GM23248 (cell line): ENCODE data around the gene NRP1. TPM values are rescaled to one million over a fixed set of nuclear protein-coding genes. Genes with fewer than 3 reads are reported as not detected.
A peak's percentile ranks its signal among the peaks of the same experiment; 100 is the strongest.

Experiments used
- DNase-seq: peaks from one replicate; pipeline ENCODE4 v3.0.0-alpha.2; 2015
- H2AFZ ChIP-seq: fragments of 200-600 bp; sonication (generic); 2 replicates; pipeline ENCODE4 v1.6.1; 2016; ENCODE audit warnings: antibody characterized with exemption
- H3F3A ChIP-seq: fragments of 200-600 bp; sonication (generic); 2 replicates; pipeline ENCODE4 v1.6.1; 2016; ENCODE audit warnings: mild to moderate bottlenecking, antibody characterized with exemption, mixed run types; ENCODE audit not compliant: insufficient read depth
- H3K27ac ChIP-seq: fragments of 200-600 bp; sonication (generic); 2 replicates; pipeline ENCODE4 v1.5.1; 2016; ENCODE audit warnings: mild to moderate bottlenecking
- H3K27me3 ChIP-seq: fragments of 200-600 bp; sonication (generic); replicated peaks from 2 replicates; pipeline ENCODE4 v1.6.1; 2016; ENCODE audit warnings: mild to moderate bottlenecking; ENCODE audit not compliant: insufficient read depth
- H3K36me3 ChIP-seq: fragments of 200-600 bp; sonication (generic); 2 replicates; pipeline ENCODE4 v1.6.1; 2016; ENCODE audit warnings: low read depth, mild to moderate bottlenecking
- H3K4me1 ChIP-seq: fragments of 200-600 bp; sonication (generic); 2 replicates; pipeline ENCODE4 v1.6.1; 2016; ENCODE audit warnings: mild to moderate bottlenecking; ENCODE audit not compliant: insufficient read depth
- H3K4me2 ChIP-seq: fragments of 200-600 bp; sonication (generic); one replicate; pipeline ENCODE4 v1.6.1; 2016; ENCODE audit warnings: mild to moderate bottlenecking; ENCODE audit not compliant: unreplicated experiment
- H3K4me3 ChIP-seq: fragments of 200-600 bp; sonication (generic); 2 replicates; pipeline ENCODE4 v1.5.1; 2016; ENCODE audit warnings: mild to moderate bottlenecking
- H3K79me2 ChIP-seq: fragments of 200-600 bp; sonication (generic); 2 replicates; pipeline ENCODE4 v1.6.1; 2016; ENCODE audit warnings: mild to moderate bottlenecking; ENCODE audit not compliant: insufficient read depth
- H3K9ac ChIP-seq: fragments of 200-600 bp; sonication (generic); 2 replicates; pipeline ENCODE4 v1.6.1; 2016; ENCODE audit warnings: mild to moderate bottlenecking
- H3K9me2 ChIP-seq: fragments of 200-600 bp; sonication (generic); 2 replicates; pipeline ENCODE4 v1.6.1; 2016; ENCODE audit warnings: mixed run types, mild to moderate bottlenecking, moderate library complexity; ENCODE audit not compliant: insufficient read depth
- H3K9me3 ChIP-seq: fragments of 200-600 bp; sonication (generic); one replicate; pipeline ENCODE4 v1.6.1; 2017; ENCODE audit warnings: low read depth
- H4K20me1 ChIP-seq: fragments of 200-600 bp; sonication (generic); 2 replicates; pipeline ENCODE4 v1.6.0; 2016; ENCODE audit not compliant: insufficient read depth
- EZH2 ChIP-seq: fragments of 200-600 bp; sonication (generic); IDR thresholded peaks from 2 replicates; pipeline ENCODE4 v1.6.1; 2018; ENCODE audit warnings: antibody characterized with exemption, mild to moderate bottlenecking; ENCODE audit not compliant: insufficient read depth, poor library complexity, severe bottlenecking
- EZH2phosphoT487 ChIP-seq: fragments of 200-600 bp; sonication (generic); IDR thresholded peaks from 2 replicates; pipeline ENCODE4 v1.6.1; 2018; ENCODE audit warnings: antibody characterized with exemption, moderate library complexity, mild to moderate bottlenecking, low read depth; ENCODE audit not compliant: insufficient read depth
- WGBS, 2 experiments: methylation state at CpG; one replicate each; pipeline ENCODE4 v1.1.6; 2015 to 2017; ENCODE audit warnings: low lambda C conversion rate in 2 of 2, low coverage in 1 of 2; ENCODE audit errors: missing lambda C conversion rate in 2 of 2; 5-methylcytosine and 5-hydroxymethylcytosine counted together
- in situ Hi-C: fragments of 300-500 bp; cut with MboI; formaldehyde crosslinking; loops from 2 replicates; pipeline ENCODE4 v1.15.0; 2020
- polyA plus RNA-seq: library from polyadenylated mRNA; unstranded; fragments of >200 nt; fragmentation: Nextera tagmentation; extraction: Ambion mirVana; gene quantifications from 2 replicates; pipeline ENCODE4 v1.2.1, GENCODE V29; 2016
- total RNA-seq: library from RNA; depleted of rRNA; stranded (reverse); fragments of >200 nt; shearing (Covaris generic); gene quantifications from 2 replicates; pipeline ENCODE4 v1.2.3, GENCODE V29; 2014

The NRP1 gene
- total and polyA plus RNA-seq, 2 experiments from 2014 or later: 152 to 175 TPM

DNA sequence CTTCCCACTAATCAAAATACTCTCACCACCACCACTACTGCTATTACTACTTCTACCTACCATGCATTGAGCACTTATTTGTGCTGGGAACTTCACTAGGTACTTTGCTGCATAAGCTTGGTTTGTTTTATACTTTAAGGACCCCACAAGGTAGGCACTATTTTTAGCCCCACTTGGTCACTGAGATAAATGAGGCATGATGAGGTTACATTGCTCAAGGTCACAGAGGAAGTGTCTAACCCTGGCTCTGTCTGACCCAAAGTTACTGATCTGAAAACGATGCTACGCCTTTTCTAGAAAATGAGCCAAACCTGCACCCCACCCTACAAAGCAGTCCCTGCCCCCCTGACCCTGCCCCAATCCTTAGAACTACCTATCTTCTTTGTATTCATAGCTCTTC, 35.6 kb downstream of the NRP1 start:
- H3K27me3 ChIP-seq: no peaks in the 10 kb centered on the region
- H4K20me1 ChIP-seq: 0 out of 2 replicates have a peak, but pooled peaks cover 3% of the 10 kb centered on the region
- WGBS, 2 experiments: 61 to 74% methylated on average over 2 of the region's 2 CpGs
- in situ Hi-C loops: no loop called here
- DNase-seq: no peak
- no peaks in the 10 kb centered on the region for H3K9me2 ChIP-seq
- peaks cover 19% of the 10 kb centered on the region for H3K4me1 ChIP-seq
- H3K79me2 ChIP-seq: peaks cover 100% of the 10 kb centered on the region
- H3K36me3 ChIP-seq: peaks cover 32% of the 10 kb centered on the region
- H3K9ac ChIP-seq: no peak overlapping the region
- H3K4me3 ChIP-seq: no peak overlapping the region
- peaks cover 42% of the 10 kb centered on the region for H3F3A ChIP-seq
- no peak overlapping the region for H3K4me2 ChIP-seq
- TF ChIP-seq EZH2phosphoT487 (no peak), EZH2 (no peak)
- no peaks in the 10 kb centered on the region for H3K9me3 ChIP-seq
- no peak overlapping the region for H3K27ac ChIP-seq
- no peak overlapping the region for H2AFZ ChIP-seq

DNA sequence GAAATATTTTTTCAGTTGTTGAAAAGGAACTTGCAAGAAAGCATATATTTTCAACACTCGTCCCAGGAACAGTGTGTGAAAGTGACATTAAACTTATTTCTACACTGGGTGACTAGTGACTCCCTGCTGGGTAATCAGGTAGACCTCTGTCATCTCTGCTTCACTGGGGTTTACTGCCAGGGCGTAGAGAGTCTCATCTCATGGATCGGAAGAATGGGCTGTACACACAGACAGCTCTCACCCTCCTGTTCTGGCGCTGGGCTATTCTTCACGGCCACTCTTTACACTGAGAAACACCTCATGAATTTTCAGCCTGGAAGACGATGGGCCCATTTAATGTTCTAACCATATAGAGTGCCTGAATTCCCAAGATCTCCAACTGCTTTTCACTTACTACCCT, 36.4 kb downstream of the NRP1 start:
- in situ Hi-C loops: no loop called here
- Histone ChIP-seq H3K4me3 (no peak overlapping the region), H3K4me2 (no peak overlapping the region), H4K20me1 (0 out of 2 replicates have a peak, but pooled peaks cover 3% of the 10 kb centered on the region), H2AFZ (no peak overlapping the region), H3K79me2 (peaks cover 100% of the 10 kb centered on the region), H3K9ac (no peak overlapping the region), H3K9me2 (no peaks in the 10 kb centered on the region), H3K27me3 (no peaks in the 10 kb centered on the region), H3K36me3 (peaks cover 36% of the 10 kb centered on the region; the same call in 1 of the 2 replicates), H3K4me1 (peaks cover 15% of the 10 kb centered on the region), H3K9me3 (no peaks in the 10 kb centered on the region), H3F3A (peaks cover 43% of the 10 kb centered on the region), H3K27ac (no peak overlapping the region)
- DNase-seq: no peak
- WGBS, 2 experiments: 94 to 98% methylated on average over 6 of the region's 6 CpGs
- TF ChIP-seq EZH2phosphoT487 (no peak), EZH2 (no peak)

DNA sequence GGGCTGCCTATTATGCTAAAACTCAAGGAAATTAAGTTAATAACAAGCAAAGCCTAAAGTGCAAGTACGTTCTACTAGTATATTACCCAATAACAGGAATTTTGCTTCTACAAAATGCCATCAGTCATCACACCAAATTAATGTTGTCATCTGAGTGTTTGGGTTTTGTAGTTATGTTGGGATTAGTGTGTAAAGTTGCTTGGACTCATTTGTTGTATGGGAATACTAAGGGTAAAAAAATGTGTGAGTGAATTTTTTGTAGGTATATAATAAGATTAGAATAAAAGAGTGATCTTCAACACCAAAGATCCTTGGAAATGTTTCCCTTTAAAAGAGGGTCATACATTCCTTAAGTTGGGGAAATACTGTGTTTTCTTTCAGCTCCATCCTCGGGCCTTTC, 38.6 kb downstream of the NRP1 start:
- peak overlapping the region; percentile 49 for H3K9ac ChIP-seq
- H3F3A ChIP-seq: peaks cover 63% of the 10 kb centered on the region
- H3K27me3 ChIP-seq: no peaks in the 10 kb centered on the region
- TF ChIP-seq EZH2phosphoT487 (no peak), EZH2 (no peak)
- in situ Hi-C loops: no loop called here
- no peak overlapping the region for H3K4me2 ChIP-seq
- 41 to 50% methylated on average over 2 of the region's 2 CpGs for WGBS, 2 experiments
- no peak overlapping the region for H2AFZ ChIP-seq
- H3K4me1 ChIP-seq: peaks cover 36% of the 10 kb centered on the region
- 0 out of 2 replicates have a peak, but pooled peaks cover 3% of the 10 kb centered on the region for H4K20me1 ChIP-seq
- no peaks in the 10 kb centered on the region for H3K9me2 ChIP-seq
- peaks cover 97% of the 10 kb centered on the region for H3K79me2 ChIP-seq
- no peaks in the 10 kb centered on the region for H3K9me3 ChIP-seq
- peaks cover 31% of the 10 kb centered on the region; the same call in 1 of the 2 replicates for H3K36me3 ChIP-seq
- DNase-seq: peak; percentile 45
- peak overlapping the region; percentile 71 for H3K27ac ChIP-seq
- no peak overlapping the region for H3K4me3 ChIP-seq

DNA sequence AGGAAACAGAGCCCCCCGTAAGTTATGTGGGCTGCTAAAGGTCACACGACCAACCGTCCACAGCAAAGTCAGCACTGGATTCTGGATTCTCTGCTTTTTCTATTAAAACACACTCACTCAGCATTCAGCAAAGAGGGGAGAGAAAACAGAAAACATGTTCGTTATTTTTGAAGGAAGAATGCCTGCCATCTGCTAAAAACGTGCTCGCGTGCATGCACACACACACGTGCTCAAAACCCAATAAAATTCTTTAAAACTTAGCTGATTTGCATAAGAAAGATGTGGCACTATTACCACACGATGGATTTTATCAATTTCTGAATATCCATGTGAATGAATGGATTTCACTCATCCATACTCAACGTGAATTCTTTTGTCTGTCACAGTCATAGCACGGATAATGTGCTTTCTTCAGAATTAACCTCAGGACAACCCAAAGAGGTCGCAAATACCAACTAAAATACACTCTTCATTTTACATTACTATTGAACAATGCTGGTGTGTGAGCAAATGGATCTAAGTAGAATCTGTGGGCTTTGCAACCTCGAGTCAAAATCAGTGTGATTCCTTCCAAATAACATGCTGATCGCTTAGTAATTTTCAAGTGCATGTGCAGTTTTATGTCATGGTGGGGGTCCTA, 40.8 kb downstream of the NRP1 start:
- in situ Hi-C loops: no loop called here
- DNase-seq: no peak
- Histone ChIP-seq H3K4me3 (no peak overlapping the region), H3K4me1 (peaks cover 49% of the 10 kb centered on the region), H3K79me2 (peaks cover 97% of the 10 kb centered on the region), H3K27me3 (no peaks in the 10 kb centered on the region), H3K27ac (no peak overlapping the region), H4K20me1 (0 out of 2 replicates have a peak, but pooled peaks cover 3% of the 10 kb centered on the region), H2AFZ (no peak overlapping the region), H3K9me2 (no peaks in the 10 kb centered on the region), H3K36me3 (peaks cover 25% of the 10 kb centered on the region; the same call in 1 of the 2 replicates), H3F3A (peaks cover 77% of the 10 kb centered on the region), H3K9me3 (no peaks in the 10 kb centered on the region), H3K4me2 (no peak overlapping the region), H3K9ac (no peak overlapping the region)
- TF ChIP-seq EZH2: no peak
- TF ChIP-seq EZH2phosphoT487: no peak
- WGBS, 2 experiments: 94 to 99% methylated on average over 14 of the region's 14 CpGs
